Right atrium auricular region (tissue), 2 donors: ENCODE measurements around the gene SPSB1. TPM values are rescaled to one million over a fixed set of nuclear protein-coding genes. Genes with fewer than 3 reads are reported as not detected.

Source experiments
- DNase-seq: peaks from one replicate; pipeline ENCODE4 v3.0.0-alpha.2; 2019; ENCODE audit warnings: low spot score
- H3K27ac ChIP-seq, 2 donors: fragments of 200-600 bp; sonication (generic); 1 replicate in 1 of 2; 2 replicates in 1 of 2; pipeline ENCODE4 v1.5.1; 2016 to 2019
- H3K27me3 ChIP-seq, 2 donors: fragments of 200-600 bp; sonication (generic); one replicate each; pipeline versions ENCODE4 v1.5.1 to v1.6.0; 2017 to 2019
- H3K36me3 ChIP-seq: fragments of 200-600 bp; sonication (generic); one replicate; pipeline ENCODE4 v1.5.1; 2016
- H3K4me1 ChIP-seq, 2 donors: fragments of 200-600 bp; sonication (generic); one replicate each; pipeline versions ENCODE4 v1.5.1 to v1.6.0; 2017 to 2019
- H3K4me3 ChIP-seq, 2 donors: fragments of 200-600 bp; sonication (generic); 1 replicate in 1 of 2; 2 replicates in 1 of 2; pipeline ENCODE4 v1.5.1; 2017 to 2019; ENCODE audit warnings: mild to moderate bottlenecking in 1 of 2, moderate library complexity in 1 of 2
- H3K9me3 ChIP-seq, 2 donors: fragments of 200-600 bp; sonication (generic); one replicate each; pipeline ENCODE4 v1.5.1; 2019
- total RNA-seq, 2 donors: library from RNA; depleted of rRNA; stranded (reverse); fragments of >200 nt; gene quantifications; one replicate each; pipeline ENCODE4 v1.1.0, GENCODE V29; 2016
- TF ChIP-seq, protein P1 (sequence below), 2 donors: fragments of 200-600 bp; sonication (generic); IDR thresholded peaks; one replicate each; pipeline ENCODE4 v1.5.1; 2019; ENCODE audit warnings: antibody characterized with exemption in 2 of 2

SPSB1 gene
- total RNA-seq, 2 donors from 2014 or later, result 20.1 to 20.8 TPM

DNA sequence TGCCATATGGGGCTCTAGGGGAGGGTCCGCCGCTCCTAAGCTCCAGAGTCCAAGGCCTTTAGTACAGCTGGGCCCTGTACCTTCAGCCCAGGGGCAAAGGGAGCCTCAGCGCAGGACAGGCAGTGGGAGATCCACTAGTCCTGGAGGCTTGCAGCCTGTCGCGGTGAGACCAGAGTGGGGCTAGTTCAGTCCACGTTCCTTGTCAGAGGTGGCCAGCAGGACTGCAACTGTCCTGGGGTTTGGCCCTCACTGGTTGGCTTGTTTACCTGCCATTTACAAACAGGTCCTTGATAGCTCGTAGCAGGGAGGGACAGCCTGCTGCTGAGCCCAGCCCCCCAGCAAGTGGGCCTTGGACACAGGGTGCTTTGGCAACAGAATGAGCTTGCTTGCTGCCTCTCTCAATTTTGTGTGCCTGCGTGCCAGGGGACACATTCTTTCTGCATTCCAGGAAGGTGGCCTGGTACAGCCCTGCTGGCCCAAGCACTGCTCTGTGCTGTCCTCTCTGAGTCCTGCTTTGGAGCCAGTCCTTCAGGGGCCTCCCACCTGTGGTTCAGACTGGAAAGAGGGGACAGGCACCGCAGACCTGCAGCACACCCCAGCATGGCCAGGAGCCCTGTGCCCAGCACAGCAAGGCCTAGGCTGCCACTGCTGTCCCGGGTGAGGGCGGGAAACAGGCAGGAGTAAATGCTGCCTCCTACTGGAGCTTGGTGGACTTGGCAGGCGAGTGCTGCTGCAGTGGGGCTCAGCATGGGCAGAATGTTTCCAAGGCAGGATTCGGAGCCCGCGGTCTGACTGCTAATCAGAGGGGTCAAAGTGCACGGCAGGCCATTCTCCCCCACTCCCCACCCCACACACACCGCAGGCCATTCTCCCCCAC, 42.9 kb upstream of the SPSB1 start:
- no peaks in the 10 kb centered on the region for H3K9me3 ChIP-seq
- DNase-seq, result no peak
- H3K27me3 ChIP-seq, result no peaks in the 10 kb centered on the region
- TF ChIP-seq, protein P1, sequence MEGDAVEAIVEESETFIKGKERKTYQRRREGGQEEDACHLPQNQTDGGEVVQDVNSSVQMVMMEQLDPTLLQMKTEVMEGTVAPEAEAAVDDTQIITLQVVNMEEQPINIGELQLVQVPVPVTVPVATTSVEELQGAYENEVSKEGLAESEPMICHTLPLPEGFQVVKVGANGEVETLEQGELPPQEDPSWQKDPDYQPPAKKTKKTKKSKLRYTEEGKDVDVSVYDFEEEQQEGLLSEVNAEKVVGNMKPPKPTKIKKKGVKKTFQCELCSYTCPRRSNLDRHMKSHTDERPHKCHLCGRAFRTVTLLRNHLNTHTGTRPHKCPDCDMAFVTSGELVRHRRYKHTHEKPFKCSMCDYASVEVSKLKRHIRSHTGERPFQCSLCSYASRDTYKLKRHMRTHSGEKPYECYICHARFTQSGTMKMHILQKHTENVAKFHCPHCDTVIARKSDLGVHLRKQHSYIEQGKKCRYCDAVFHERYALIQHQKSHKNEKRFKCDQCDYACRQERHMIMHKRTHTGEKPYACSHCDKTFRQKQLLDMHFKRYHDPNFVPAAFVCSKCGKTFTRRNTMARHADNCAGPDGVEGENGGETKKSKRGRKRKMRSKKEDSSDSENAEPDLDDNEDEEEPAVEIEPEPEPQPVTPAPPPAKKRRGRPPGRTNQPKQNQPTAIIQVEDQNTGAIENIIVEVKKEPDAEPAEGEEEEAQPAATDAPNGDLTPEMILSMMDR (IDR thresholded peaks at IDR 0.05), result peak in 1 of 2 donors; percentile 67
- no peak overlapping the region for H3K4me3 ChIP-seq
- H3K36me3 ChIP-seq, result no peaks in the 10 kb centered on the region
- peak overlapping the region; percentile 82 to 84 for H3K27ac ChIP-seq
- peaks cover 0 to 82% of the 10 kb centered on the region in 2 donors for H3K4me1 ChIP-seq

DNA sequence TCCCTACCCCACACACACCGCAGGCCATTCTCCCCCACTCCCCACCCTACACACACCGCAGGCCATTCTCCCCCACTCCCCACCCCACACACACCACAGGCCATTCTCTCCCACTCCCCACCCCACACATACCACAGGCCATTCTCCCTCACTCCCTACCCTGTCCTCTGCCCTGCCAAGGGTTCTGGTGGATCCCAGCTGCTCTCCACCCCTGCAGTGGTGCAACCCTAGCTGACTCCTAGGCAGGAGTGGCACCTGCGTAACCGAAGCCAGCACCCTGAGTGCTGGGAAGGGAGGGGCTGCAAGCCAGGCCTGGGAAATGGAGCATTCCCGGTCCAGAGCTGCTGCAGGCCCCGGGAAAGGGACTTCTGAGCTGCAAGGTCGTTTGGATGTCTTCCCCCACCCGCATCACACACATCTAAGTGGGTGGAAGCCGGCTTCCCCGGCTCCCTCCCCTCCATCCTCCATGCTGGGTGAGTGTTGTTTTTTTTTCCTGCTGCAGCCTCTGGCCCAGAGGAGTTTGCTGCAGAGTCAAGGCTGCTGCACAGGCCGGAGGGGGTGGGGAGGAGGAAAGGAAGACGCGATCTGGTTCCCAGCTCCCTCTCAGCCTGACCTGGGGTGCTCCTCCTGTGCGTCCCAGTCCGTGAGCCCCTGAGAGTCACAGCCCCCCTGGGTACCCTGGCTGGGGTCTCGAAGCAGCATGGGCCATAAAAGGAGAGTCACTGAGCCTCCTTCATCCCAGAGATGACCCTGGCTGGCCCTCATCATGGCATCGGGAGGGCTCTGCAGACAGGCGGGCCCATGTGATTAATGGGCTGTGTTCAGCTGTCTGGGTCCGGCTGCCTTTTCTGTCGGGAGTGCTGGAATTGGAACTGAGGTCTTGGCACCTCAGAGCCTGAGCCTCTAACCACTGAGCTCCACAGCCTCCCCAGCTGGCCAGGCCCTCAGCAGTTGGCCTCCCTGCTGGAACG, 42.0 kb upstream of the SPSB1 start:
- TF ChIP-seq, protein P1 (IDR thresholded peaks at IDR 0.05), result no peak
- no peaks in the 10 kb centered on the region for H3K36me3 ChIP-seq
- no peaks in the 10 kb centered on the region for H3K27me3 ChIP-seq
- H3K27ac ChIP-seq, result peak overlapping the region; percentile 82 to 84
- no peak for DNase-seq
- no peak overlapping the region for H3K4me3 ChIP-seq
- H3K4me1 ChIP-seq, result peaks cover 0 to 81% of the 10 kb centered on the region in 2 donors
- no peaks in the 10 kb centered on the region for H3K9me3 ChIP-seq

DNA sequence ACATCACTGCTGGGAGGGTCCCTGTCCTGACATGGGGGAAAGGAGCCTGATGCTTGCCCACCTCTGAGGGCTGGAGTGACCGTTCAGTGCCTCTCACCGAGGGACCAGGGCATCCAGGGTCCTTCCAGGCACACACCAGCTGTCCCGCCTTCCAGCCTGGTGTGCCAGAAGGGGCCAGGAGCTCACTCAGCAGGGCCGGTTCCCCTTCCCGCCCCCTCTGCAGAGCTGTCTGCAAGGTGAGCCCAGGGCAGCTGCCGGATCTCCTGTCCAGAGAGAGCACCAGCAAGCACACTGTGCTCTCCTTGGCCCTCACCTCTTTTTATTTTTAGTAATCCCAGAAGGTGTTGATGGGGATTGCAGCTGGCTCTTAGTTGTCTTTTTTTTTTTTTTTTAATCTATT, 41.2 kb upstream of the SPSB1 start:
- TF ChIP-seq, protein P1 (IDR thresholded peaks at IDR 0.05), result no peak

DNA sequence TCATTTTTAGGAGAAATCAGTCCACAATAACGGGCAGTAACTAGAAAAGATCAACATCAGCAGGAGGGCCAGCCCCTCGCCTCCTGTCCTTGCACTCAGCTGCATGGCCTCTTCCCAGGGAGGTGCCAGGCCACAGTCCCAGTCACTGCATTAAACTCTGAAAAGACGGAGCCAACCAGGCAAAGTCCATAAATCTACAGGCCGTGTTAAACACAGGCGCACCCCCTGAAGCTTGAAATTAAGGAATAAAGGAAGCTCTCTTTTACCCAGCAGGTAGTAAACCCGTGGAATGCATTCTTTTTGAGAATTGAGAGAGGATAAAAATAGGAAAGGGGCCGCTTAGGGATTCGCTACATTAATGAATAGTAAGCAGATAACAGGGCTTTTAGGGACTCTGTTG, 39.7 kb upstream of the SPSB1 start:
- Histone ChIP-seq H3K36me3 (peaks cover 6% of the 10 kb centered on the region), H3K4me3 (no peak overlapping the region), H3K27ac (peak overlapping the region; percentile 82 to 84), H3K9me3 (no peaks in the 10 kb centered on the region), H3K4me1 (peaks cover 0 to 75% of the 10 kb centered on the region in 2 donors), H3K27me3 (no peaks in the 10 kb centered on the region)
- TF ChIP-seq, protein P1 (IDR thresholded peaks at IDR 0.05), result no peak
- DNase-seq, result no peak

More for the DNA sequence above, 41.2 kb upstream of the SPSB1 start:
- Histone ChIP-seq H3K27me3 (no peaks in the 10 kb centered on the region), H3K9me3 (no peaks in the 10 kb centered on the region), H3K27ac (peak overlapping the region; percentile 82 to 84), H3K4me1 (peaks cover 0 to 81% of the 10 kb centered on the region in 2 donors), H3K36me3 (peaks cover 6% of the 10 kb centered on the region), H3K4me3 (no peak overlapping the region)
- no peak for DNase-seq

DNA sequence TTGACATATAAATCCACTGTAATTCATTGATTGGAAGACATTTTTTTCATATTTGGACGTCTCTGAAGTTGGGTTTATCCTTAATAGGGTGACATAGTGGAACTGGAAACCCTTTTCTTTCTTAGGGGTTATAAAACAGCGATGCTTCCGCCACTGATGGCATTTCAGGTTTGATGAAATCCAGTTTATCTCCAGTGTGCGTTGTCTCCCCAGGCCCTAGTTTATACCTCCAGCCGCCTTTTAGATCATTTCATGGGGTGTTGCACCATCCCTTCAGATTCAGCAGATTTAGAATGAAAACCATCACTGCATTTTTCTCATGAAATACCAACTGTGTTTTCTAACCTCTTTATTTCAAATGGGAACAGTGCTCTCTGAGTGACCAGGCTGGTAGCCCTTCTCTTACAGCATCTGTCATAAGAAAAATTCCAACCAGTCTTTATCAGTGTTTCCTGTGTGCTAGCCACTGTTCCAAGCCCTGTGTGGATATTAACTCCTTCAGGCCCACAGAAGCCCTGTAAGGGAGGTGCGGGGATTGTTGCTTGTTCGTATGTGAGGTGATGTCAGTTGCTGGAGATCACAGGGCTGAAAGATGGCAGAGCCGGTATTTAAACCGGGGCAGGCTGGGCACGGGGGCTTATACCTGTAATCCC, 39.1 kb upstream of the SPSB1 start:
- no peaks in the 10 kb centered on the region for H3K9me3 ChIP-seq

More for the DNA sequence above, 39.1 kb upstream of the SPSB1 start:
- DNase-seq, result no peak
- no peaks in the 10 kb centered on the region for H3K27me3 ChIP-seq
- TF ChIP-seq, protein P1 (IDR thresholded peaks at IDR 0.05), result no peak
- no peak overlapping the region for H3K4me3 ChIP-seq
- peaks cover 6% of the 10 kb centered on the region for H3K36me3 ChIP-seq
- H3K4me1 ChIP-seq, result peaks cover 0 to 69% of the 10 kb centered on the region in 2 donors
- peak overlapping the region; percentile 82 to 84 for H3K27ac ChIP-seq
